AG04450 (cell line): ENCODE measurements around the gene CHI3L2. TPM values are rescaled to one million over a fixed set of nuclear protein-coding genes. Genes with fewer than 3 reads are reported as not detected.

Experiments used
- CTCF ChIA-PET: fragments of 300-600, 350-600 bp; formaldehyde crosslinking; extraction: SDS; loops from one replicate; lab custom pipeline; 2022; ENCODE audit warnings: antibody characterized with exemption, inconsistent platforms; lab: Charles Lee
- POLR2A ChIA-PET: fragments of 350-600 bp; formaldehyde crosslinking; extraction: SDS; loops from one replicate; lab custom pipeline; 2021; ENCODE audit warnings: antibody characterized with exemption, inconsistent platforms; lab: Yijun Ruan, JAX
- DNase-seq: peaks from one replicate; pipeline ENCODE4 v3.0.0-alpha.2; 2011; ENCODE audit warnings: low read depth, low spot score
- H3K27ac ChIP-seq: one replicate; pipeline ENCODE4 v1.5.1; 2012; ENCODE audit warnings: low read depth, low read length, control low read depth
- H3K27me3 ChIP-seq: one replicate; pipeline ENCODE4 v1.6.0; 2012; ENCODE audit warnings: low read length; ENCODE audit not compliant: control insufficient read depth, insufficient read depth
- H3K4me3 ChIP-seq: 2 replicates; pipeline ENCODE4 v1.5.1; 2011; ENCODE audit warnings: mild to moderate bottlenecking, low read depth, low read length, control low read depth
- H3K9me3 ChIP-seq: 2 replicates; pipeline ENCODE4 v1.5.1; 2012; ENCODE audit warnings: low read length; ENCODE audit not compliant: control insufficient read depth, insufficient read depth
- polyA plus RNA-seq: library from polyadenylated mRNA; depleted of rRNA; stranded (reverse); fragments of >200 nt; gene quantifications from 2 replicates; pipeline ENCODE4 v1.2.3, GENCODE V29; 2011
- TF ChIP-seq, protein P1 (sequence below): IDR thresholded peaks from 2 replicates; pipeline ENCODE4 v1.5.1; 2011; ENCODE audit warnings: low read depth, low read length, control low read depth, inconsistent platforms

CHI3L2 gene
- polyA plus RNA-seq, 1 experiment: 0.86 TPM

- TF ChIP-seq, protein P1, sequence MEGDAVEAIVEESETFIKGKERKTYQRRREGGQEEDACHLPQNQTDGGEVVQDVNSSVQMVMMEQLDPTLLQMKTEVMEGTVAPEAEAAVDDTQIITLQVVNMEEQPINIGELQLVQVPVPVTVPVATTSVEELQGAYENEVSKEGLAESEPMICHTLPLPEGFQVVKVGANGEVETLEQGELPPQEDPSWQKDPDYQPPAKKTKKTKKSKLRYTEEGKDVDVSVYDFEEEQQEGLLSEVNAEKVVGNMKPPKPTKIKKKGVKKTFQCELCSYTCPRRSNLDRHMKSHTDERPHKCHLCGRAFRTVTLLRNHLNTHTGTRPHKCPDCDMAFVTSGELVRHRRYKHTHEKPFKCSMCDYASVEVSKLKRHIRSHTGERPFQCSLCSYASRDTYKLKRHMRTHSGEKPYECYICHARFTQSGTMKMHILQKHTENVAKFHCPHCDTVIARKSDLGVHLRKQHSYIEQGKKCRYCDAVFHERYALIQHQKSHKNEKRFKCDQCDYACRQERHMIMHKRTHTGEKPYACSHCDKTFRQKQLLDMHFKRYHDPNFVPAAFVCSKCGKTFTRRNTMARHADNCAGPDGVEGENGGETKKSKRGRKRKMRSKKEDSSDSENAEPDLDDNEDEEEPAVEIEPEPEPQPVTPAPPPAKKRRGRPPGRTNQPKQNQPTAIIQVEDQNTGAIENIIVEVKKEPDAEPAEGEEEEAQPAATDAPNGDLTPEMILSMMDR: no peak
- Histone ChIP-seq H3K27me3 (no peaks in the 10 kb centered on the region), H3K4me3 (no peak overlapping the region), H3K9me3 (no peaks in the 10 kb centered on the region), H3K27ac (no peak overlapping the region)
- DNase-seq: no peak
- POLR2A ChIA-PET: no interaction called here
- CTCF ChIA-PET: interaction anchor here (0.6 to 4.6 kb wide), 5 partner anchors 10 to 1137 kb away, joined by 3 to 32 read pairs (median 3); no protein-coding TSS in a partner anchor
These were observed 8.6 kb upstream of the CHI3L2 start for GRCh38 chr1:111218701-111219556.

DNA sequence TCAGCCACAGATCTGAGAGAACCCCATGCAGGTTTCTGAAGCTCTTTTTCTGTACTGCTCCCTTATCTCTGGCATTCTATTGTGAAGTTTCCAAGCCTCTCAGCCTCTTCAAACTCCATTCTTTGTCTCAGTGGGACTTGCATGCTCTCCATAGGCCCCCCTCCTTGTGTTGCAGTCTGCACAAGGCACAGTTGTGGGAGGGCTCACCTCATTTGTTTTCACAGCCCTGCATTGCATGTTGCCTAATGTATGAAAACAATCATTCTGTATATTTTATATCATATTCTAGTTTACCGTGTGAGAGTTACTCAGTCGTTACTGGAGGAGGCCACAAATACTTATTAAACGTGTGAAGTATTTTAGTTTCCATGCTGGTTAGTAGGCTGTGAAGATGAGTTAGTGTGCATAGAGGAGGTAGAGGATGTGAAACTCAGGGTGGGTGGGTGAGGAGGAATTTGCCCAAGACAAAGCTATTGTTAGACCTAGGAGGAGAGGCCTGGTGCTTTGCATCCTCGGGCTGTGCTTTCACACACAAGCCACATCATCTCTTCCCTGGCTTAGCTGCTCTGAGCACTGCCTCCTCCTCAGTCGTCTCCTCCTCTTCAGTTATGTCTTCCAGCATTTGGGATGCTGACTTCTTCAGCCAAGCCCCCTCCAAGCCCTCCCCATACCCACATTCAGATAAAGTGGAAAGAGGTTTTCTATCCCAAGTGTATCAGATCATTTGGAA, 7.8 kb upstream of the CHI3L2 start:
- no peak for DNase-seq
- Histone ChIP-seq H3K27me3 (no peaks in the 10 kb centered on the region), H3K27ac (no peak overlapping the region), H3K9me3 (no peaks in the 10 kb centered on the region), H3K4me3 (no peak overlapping the region)
- POLR2A ChIA-PET: no interaction called here
- CTCF ChIA-PET: interaction anchor here (1.0 to 4.6 kb wide), 3 partner anchors 9 to 181 kb away, joined by 3 to 32 read pairs (median 3); no protein-coding TSS in a partner anchor
- TF ChIP-seq, protein P1: no peak

- no peak for DNase-seq
- Histone ChIP-seq H3K9me3 (no peaks in the 10 kb centered on the region), H3K4me3 (no peak overlapping the region), H3K27ac (no peak overlapping the region), H3K27me3 (no peaks in the 10 kb centered on the region)
- TF ChIP-seq, protein P1: no peak
- ChIA-PET POLR2A (no interaction called here), CTCF (interaction anchor here (0.6 to 4.6 kb wide), 6 partner anchors 9 to 181 kb away, joined by 3 to 32 read pairs (median 6); no protein-coding TSS in a partner anchor)
These were observed 7.1 kb upstream of the CHI3L2 start for GRCh38 chr1:111220302-111220890.

GRCh38 chr1:111221276-111221632, 6.3 kb upstream of the CHI3L2 start:
- POLR2A ChIA-PET: no interaction called here
- CTCF ChIA-PET: interaction anchor here (1.0 to 4.6 kb wide), 3 partner anchors 11 to 180 kb away, joined by 3 to 32 read pairs (median 8); no protein-coding TSS in a partner anchor
- TF ChIP-seq, protein P1: no peak
- H3K27me3 ChIP-seq: no peaks in the 10 kb centered on the region
- H3K9me3 ChIP-seq: no peaks in the 10 kb centered on the region
- no peak overlapping the region for H3K27ac ChIP-seq
- no peak overlapping the region for H3K4me3 ChIP-seq
- DNase-seq: no peak
